Right ventricle myocardium inferior (tissue), 1 donor: ENCODE results near the gene TP53TG3C. TPM values are rescaled to one million over a fixed set of nuclear protein-coding genes. Genes with fewer than 3 reads are reported as not detected.
"Not testable (repeated sequence)": the region's sequence is repeated elsewhere in the genome, so short reads cannot be mapped to it uniquely, and the experiment has no call there.

Source experiments
- ATAC-seq: fragments of 200-7000 bp; cut with Tn5 transposase; one replicate; pipeline ENCODE4 v1.9.1; 2020; ENCODE audit warnings: mild to moderate bottlenecking, moderate library complexity
- DNase-seq: peaks from one replicate; pipeline ENCODE4 v3.0.0; 2021; ENCODE audit errors: missing footprints
- intact Hi-C: fragments of 100-400 bp; cut with DNase I; formaldehyde crosslinking; loops from one replicate; pipeline ENCODE4 v1.11.0; 2022
- long read RNA-seq: library from polyadenylated mRNA; unstranded; transcript quantifications from one replicate; pipeline ENCODE4 v2.0.0, GENCODE V29; 2021
- total RNA-seq: library from RNA; stranded (reverse); fragmentation: NEBNext Ultra II Directional; extraction: Animal tissue kit (Norgen Biotek cat#: 25700); gene quantifications from one replicate; pipeline ENCODE4 v1.2.1, GENCODE V29; 2021
- donor health status: DM: no; HTN: yes; CAD: no; lungs with severe emphysema.

The TP53TG3C gene, protein sequence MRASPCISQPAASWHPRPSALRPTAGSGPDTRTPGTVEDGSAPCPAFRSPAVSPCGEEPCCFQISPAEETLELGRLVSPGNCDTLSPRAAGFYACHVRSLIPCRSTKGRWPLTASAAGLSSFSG
- 0.46 TPM for total RNA-seq
- long read RNA-seq: 0 reads

DNA sequence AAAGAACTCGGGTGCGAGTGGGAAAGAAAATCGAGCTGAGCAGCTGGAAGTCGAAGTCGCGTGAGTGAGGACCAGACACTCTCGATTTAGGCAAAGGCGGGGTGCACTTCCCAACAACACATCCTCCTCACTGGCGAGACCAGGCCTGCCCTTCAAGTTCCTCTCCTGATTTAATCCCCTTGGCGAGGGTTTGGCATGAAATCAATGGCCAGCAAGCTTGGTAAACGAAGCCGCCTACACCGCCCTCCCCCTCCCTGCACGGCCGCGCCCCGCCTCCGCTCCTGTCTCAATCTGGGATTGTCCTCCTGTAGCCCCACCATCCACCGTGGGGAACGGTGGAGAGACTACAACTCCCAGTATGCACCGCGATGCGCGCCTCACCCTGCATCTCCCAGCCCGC is at the start of gene TP53TG3C:
TSS of gene TP53TG3C (plus strand) at position 301 of the 400 bp plus-strand sequence. CDS start at position 369, 68 bp downstream.
- DNase-seq, ATAC-seq, intact Hi-C loops: not testable (repeated sequence)

Other genes starting within 250 kb of the TP53TG3C start
- not detected for gene TP53TG3E, start 110.1 kb downstream of the TP53TG3C start, total RNA-seq
- not detected for gene TP53TG3B, start 166.6 kb downstream of the TP53TG3C start, total RNA-seq